ENCODE measurements around the gene AP1S1.

Gene AP1S1

GRCh38 chr7:101207459-101207858, 53.2 kb downstream of the AP1S1 start:
- TF ChIP-seq, protein P1, sequence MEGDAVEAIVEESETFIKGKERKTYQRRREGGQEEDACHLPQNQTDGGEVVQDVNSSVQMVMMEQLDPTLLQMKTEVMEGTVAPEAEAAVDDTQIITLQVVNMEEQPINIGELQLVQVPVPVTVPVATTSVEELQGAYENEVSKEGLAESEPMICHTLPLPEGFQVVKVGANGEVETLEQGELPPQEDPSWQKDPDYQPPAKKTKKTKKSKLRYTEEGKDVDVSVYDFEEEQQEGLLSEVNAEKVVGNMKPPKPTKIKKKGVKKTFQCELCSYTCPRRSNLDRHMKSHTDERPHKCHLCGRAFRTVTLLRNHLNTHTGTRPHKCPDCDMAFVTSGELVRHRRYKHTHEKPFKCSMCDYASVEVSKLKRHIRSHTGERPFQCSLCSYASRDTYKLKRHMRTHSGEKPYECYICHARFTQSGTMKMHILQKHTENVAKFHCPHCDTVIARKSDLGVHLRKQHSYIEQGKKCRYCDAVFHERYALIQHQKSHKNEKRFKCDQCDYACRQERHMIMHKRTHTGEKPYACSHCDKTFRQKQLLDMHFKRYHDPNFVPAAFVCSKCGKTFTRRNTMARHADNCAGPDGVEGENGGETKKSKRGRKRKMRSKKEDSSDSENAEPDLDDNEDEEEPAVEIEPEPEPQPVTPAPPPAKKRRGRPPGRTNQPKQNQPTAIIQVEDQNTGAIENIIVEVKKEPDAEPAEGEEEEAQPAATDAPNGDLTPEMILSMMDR (IDR thresholded peaks at IDR 0.05) = no peak
- no peak for TF ChIP-seq ZFX (IDR thresholded peaks at IDR 0.05; ENCODE audit: borderline replicate concordance)
- 0 out of 2 replicates have a peak overlapping the region, but pooled peaks have one; percentile 13 for H3K27ac ChIP-seq

DNA sequence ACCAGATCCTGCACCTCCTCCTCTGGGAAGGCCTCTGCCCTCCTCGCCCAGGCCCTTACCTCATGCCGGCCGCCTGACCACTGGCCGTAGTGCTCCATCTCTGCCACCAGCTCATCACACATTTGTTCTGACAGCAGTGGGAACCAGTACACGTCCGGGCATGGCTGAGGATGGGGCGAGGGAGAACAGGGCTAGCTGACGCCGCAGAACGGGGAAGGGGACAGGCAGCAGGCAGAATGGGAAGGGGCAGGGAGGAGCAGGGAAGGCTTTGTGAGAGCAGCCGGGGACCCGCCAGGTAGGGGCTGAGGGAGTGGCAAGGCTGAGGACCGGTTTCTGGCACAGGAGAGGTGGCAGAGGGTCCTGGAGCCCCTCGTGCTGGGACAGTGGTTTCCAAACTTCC, 54.5 kb downstream of the AP1S1 start:
- TF ChIP-seq, protein P1 (IDR thresholded peaks at IDR 0.05) = no peak
- no peak for TF ChIP-seq ZFX (IDR thresholded peaks at IDR 0.05; ENCODE audit: borderline replicate concordance)
- no peak overlapping the region for H3K27ac ChIP-seq

GRCh38 chr7:101210143-101210542, 55.9 kb downstream of the AP1S1 start:
- H3K27ac ChIP-seq = no peak overlapping the region
- TF ChIP-seq, protein P1 (IDR thresholded peaks at IDR 0.05) = no peak
- TF ChIP-seq ZFX (IDR thresholded peaks at IDR 0.05; ENCODE audit: borderline replicate concordance) = no peak

All from 22Rv1 (cell line).